UCSD-AML1 (cell line): Measurements from ENCODE around the gene VSTM2L.

Source experiments
- DNase-seq: peaks from one replicate; lab custom pipeline; 2025; ENCODE audit not compliant: unreplicated experiment; lab: John Stamatoyannopoulos, UW

VSTM2L gene

DNA sequence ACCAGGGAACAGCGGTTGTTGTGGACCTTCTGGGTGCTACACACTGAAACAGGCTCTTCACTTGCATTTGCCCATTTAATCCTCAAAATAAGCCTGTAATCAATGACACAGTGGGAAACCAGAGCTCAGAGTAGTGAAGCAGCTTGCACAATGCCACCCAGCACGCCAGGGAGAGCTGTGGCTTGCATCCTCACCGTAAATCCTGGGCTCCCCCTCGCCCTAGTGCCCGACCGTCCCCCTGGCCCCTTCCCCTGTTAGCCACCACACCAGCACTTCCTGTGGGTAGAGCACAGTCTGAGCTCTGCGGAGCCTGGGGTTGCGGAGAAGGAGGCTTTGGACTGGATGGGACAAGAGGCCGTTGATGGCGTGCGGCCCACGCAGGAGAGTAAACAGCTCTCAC, 14.5 kb downstream of the VSTM2L start:
- DNase-seq: no peak

DNA sequence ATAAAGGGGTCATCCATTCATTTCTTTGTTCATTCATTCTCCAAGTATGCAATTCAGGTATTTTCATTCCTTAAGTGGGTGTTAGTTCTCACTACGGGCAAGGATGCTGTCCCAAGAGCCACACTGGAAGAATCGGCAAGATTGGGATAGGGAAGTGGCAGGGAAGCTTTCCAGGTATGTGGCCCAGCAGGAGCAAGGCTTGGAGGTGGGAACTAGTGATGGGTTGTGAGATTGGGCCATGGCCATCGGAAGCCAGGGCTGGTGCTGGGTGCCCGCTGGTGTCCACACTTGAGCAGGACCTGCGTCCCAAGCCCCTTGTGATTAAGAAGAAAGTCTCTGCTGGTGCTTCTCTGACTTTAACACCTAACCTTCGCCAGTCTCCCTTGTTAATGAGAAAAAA, 15.1 kb downstream of the VSTM2L start:
- DNase-seq: no peak

DNA sequence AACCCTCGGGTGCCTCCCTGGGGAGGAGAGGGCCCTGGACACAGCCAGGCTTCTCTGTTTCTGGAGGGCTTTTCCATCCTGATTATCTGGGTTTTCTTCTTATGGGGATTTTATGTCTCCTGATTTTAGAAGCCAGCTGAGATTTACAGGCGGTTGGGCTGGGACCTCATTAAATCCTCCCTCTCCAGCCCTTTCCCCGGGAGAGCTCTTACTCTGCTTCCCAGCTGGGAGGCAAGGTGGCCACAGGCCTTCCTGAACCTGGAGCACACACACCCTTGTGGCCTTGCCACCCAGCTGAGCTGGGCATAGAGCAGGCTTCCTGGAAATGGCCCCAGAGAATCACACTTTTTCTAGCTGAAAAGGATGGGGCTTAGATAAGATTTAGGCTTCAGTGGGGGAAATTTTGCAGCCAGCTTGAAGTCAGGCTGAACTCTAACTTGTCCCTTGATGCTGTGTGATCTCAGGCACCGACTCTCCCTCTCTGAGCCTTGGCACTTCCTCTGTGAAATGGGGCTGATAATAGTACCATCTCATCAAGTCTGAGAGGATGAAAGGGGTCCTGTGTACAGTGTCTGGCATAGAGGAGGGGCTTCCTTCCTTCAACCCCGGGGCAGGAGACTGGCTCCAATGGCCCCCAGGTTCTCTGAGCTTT, 16.6 kb downstream of the VSTM2L start:
- DNase-seq: no peak

DNA sequence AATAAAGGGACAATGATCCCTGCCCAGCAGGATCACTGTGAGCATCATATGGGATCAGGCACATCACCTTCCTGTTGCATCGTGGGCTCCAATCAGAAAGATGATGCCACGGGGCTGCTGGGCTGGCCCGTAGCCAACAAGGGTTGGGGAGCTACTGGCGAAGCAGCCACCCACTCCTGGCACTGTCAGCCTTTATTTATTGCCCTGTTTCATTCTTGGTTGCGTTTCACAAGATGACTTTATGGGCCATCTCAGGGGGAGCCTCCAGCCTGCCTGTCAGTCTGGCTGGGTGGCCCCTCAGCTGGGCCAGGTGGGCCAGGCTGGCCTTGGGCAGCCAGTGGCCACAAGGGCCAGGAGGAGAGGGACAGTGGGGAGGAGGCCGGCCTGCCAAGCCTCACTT, 17.3 kb downstream of the VSTM2L start:
- no peak for DNase-seq

DNA sequence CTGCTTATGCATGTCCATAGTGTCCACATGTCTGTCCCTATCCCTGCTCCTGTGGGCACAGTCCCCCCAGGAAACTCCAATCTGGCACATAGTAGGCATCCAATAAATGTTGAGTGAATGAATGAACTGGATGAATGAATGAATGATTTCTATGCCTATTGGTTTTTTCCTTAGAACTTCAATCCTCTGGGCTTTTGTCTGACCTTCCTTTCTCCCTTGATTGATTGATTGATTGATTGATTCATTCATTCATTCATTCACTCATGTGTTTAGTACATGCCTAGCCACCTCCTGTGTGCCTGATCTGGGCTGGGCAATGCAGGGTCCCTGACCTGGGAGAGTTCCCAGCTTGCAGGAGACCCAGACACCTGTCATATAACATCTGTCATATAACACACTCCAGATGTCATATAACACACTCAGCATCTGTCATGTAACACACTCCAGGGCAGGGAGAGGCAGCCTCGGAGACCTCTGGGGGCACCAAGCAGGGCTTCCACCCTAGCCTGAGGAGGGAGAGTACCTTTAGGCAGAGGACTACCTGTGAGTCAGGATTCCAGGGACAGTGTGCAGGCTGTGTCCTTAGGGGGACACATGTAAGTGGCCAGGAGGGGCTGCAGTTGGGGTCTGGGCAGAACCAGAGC, 17.9 kb downstream of the VSTM2L start:
- no peak for DNase-seq

DNA sequence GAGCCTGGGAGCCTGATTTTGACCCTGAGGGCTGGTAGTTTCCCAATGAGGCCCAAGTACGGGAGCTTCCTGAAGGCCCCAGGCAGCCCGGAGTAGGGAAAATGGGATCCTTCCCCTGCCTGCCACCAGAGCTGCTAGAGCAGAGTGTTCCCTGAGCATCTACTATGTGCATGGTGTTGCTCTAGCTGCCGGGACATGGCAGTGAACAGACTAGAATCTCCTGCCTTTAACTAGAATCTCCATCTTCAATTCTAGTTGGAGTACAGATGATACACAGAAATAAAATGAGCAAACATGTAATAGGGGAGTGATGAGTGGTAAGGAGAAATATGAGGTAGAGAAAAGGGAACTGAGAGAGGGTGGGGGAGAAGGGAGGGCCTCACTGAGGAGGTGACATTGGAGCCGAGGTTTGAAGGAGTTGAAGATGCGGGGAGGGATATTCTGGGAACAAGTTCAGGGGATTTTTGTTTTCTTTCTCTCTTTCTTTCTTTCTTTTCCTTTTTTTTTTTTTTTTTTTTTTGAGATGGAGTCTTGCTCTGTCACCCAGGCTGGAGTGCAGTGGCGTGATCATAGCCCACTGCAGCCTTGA, 18.5 kb downstream of the VSTM2L start:
- no peak for DNase-seq

DNA sequence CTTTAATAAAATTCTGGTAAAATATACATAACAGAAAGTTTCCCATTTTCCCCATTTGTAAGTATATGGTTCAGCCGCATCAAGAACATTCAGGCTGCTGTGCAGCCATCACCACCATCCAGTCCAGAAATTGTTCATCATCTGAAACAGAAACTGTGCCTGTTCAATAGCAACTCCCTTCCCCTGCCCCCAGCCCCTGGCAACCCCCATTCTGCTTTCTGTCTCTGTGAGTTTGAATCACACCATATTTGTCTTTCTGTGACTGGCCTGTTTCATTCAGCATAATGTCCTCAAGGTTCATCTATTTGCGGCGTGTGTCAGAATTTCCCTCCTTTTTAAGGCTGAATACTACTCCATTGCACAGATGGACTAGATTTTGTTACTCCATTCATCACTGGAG, 19.1 kb downstream of the VSTM2L start:
- DNase-seq: no peak

DNA sequence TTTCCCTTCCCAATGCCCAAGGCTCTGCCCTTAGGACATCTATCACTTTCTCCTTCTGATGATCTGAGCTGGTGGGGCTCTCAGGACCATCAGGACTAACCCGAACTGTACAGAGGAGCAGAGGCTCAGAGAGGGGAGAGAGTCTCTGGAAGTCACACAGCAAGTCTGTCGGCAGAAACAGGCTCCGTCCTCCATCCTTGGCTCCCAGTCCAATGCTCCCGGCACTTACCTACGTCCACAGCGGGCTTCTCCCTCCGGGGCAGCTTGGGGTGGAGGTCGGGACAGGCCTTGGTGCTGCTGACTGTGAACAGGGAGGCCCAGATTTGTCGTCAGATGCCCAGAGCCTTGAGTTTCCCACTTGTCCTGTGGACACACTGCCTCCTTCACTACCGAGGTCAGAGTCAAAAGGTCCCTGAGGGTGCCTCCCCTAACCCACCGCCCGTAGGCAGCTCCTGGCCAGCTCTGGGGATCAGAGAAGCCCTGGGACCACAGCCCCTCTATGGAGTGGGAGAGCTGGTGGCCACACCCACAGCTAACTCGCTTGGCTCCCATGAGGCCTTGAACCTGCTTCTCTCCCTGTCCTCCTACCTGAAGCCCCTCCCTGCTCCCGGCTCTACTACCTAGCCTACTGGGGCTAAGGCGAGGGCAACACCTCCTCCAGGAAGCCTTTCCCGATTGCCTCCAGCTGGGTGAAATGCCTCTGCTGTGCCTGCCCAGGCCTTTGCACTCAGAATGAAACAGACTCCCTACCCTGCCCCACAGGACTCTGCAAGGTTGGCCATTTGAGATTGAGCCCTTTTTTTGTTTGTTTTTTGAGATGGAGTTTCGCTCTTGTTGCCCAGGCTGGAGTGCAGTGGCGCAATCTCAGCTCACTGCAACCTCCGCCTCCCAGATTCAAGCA, 22.6 kb downstream of the VSTM2L start:
- DNase-seq: no peak

DNA sequence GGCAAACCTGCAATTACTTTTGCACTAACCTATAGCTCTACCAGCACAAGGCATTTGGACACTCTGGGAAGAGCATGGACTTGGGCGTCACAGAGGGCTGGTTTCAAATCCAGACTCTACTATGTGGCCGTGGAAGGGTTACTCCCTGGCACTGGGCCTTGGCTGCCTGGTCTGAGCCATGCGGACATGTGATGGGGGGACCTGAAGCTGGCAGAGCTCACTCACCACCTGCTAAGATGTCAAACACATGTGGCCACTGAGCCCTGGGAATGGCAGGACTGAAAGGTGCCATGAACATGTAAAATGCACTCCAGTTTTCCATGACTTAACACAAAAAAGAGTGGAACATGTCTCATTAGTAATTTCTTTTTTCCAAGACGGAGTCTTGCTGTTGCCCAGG, 23.7 kb downstream of the VSTM2L start:
- DNase-seq: no peak

DNA sequence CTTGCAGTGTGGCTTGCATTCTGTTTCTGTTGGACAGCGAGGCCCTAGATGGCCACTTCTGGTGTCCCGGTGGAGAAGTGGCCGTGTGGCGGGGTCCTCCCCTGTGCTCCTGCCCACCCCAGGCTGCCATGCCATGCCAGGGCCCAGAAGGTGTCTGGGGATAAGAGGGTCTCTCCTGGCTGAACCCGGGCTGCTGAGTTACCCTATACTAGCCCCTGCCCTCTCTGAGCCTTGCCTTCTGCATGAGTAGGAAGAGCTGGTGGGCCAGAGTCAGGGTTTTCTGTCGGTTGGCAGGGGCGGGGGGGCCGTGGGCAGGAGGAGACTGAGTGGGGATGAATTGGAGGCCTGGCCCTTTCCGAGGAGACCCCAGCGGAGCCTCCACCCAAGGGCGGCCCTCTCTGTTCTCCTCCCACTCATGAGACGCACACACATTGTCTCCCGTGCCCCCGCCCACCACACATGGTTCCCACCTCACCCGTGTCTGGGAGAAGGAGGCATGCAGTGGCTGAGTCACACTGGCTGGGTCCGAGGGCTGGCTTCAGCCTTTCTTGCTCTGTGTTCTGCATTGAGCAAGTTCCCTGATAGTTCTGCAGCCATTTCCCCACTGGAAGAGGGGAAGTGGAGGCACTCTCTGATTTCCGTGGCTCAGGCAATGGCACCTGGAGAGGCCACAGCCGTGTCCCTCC, 24.6 kb downstream of the VSTM2L start:
- DNase-seq: no peak

DNA sequence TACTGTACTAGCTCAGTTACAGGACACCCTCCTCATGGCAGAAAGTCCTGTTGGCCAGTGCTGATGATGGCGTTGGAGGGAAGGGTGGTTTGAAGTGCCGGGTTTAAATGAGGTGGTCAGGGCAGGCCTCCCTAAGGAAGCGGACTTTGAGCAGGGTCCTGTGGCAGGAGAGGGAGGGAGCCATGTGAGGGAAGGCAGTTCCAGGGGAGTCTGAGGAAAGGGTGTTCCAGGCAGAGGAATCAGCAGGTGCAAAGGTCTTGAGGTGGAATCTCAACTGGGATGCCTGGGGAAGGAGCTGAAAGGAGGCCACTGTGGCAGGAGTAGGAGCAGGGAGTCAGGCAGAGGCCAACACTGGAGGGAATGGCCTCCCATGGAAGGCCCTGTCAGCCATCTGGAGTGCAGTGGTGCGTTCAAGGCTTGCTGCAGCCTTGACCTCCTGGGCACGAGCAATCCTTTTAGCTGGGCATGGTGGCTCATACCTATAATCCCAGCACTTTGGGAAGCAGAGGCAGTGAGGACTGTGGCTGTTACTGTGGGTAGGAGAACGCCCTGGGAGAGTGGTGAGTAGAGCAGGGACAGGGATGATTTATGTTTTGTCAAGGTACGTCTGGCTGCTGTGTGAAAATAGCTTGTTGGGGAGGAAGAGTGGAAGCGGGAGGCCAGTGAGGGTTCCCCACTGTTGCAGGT, 26.2 kb downstream of the VSTM2L start:
- DNase-seq: no peak

DNA sequence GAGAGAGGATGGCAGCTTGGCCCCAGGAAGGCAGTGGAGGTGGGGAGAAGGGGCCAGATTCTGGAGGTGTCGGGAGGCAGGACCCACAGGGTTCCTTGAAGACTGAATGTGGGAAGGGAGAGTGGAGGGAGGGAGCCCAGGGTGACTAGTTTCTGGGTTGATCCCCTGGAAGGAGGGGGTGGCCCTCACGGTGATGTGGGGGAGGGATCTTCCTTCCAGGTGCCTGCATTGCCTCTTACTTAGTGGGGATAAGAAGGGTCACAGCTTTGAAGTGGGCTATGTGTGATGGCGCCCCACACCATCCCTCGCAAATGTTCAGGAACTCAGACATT, 26.7 kb downstream of the VSTM2L start:
- DNase-seq: no peak

DNA sequence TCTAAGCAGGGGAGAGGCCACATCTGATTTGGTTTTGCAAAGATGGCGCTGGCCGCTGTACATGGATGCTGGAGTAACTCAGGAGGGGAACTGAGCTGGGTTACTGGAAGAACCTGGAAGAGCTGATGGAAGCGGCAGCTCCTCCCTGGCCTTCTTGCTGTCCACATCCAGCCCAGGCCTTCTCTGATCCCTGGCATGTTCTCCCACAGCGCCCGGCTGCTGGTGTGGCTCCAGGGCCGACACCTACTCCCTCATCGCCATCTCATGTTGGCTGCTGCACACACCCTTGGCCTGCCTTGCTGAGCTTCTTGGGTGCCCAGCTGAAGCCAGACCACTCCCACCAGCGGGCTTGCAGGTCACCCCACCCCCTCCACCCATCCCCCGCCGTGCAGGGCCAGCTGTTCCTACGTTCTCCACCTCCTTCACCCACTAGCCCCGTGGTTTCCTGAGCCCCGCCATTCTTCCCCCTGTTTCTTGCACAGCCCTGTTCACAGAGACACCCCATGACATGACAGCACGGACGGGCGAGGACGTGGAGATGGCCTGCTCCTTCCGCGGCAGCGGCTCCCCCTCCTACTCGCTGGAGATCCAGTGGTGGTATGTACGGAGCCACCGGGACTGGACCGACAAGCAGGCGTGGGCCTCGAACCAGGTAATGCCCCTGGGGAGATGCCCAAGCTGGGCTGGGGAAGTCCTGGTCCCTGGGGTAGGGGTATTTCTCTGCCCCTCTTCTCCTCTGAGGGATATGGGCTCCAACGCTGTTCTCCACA, 28.4 kb downstream of the VSTM2L start:
- no peak for DNase-seq

DNA sequence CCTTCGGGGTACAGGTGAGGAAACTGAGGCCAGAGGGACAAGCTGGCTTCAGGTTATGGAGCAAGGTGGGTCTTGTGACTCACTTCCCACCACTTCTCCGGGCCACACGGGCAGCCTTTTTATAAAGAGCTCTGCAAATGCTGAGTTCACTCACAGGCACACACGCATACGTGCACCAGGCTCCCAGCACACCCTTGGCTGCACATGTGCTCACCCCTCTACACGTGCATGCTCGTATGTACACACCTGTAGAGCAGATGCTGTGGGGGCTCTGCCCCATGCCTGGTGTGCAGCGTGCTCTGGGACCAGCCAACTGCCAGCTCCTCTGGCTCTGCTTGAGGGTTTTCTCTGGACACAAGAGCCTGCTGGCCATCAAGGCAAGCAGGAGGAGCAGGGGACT, 29.1 kb downstream of the VSTM2L start:
- no peak for DNase-seq

DNA sequence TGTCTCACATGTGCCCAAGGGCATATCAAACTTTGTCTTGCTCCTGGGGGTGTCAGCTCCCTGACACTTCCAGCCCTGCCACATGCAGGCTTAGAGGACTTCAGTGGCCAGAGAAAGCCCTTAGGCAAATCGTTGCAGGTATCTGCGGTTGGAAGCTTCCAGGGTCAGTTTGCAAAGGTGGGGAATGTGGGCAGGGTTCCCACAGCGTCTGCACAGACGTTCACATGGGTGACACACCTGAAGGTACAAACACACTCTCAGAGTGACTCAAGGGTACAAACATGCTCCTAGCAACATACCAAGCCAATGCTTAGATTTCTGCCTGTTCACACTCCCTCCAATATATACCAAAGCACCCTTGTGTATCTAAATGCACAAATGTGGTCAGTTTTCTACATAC, 30.0 kb downstream of the VSTM2L start:
- DNase-seq: no peak

DNA sequence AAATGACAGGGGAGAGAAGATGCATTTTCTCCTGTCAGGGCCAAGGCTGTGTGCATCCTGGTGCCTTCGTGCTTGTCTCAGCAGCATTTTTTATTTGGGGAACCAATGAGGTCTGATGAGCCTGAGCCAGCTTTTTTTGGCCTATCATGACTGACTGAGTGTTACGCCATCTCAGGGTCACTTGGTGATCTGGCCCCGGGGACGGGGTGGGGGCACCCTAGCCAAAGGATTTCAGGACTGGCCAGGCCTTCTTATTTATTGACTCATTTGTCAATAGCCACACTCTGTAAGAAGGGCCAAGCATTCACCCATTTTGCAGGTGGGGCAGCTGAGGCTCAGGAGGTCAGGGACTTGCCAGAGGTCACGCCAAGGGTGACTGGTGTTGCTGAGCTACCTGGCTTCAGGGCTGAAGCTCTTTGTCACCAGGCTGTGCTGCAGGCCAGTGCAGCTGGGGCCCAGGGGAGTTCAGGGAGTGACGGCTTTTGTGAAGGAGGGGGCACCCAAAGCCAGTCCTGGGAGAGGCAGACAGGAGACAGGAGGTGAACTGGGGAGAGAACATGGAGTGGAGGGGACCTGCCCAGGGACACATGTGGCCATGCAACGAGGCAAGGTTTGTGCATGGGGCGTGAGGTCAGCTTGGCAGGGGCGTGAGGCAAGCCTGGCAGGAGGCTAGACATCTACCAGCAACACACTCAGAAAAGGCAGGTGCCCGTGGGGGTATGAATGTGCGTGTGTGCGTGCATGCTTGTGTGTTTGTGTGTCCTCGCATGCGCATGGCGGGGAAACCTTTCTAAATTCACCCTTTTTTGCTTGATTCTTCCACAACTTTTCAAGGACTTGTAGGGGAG, 31.1 kb downstream of the VSTM2L start:
- DNase-seq: no peak

DNA sequence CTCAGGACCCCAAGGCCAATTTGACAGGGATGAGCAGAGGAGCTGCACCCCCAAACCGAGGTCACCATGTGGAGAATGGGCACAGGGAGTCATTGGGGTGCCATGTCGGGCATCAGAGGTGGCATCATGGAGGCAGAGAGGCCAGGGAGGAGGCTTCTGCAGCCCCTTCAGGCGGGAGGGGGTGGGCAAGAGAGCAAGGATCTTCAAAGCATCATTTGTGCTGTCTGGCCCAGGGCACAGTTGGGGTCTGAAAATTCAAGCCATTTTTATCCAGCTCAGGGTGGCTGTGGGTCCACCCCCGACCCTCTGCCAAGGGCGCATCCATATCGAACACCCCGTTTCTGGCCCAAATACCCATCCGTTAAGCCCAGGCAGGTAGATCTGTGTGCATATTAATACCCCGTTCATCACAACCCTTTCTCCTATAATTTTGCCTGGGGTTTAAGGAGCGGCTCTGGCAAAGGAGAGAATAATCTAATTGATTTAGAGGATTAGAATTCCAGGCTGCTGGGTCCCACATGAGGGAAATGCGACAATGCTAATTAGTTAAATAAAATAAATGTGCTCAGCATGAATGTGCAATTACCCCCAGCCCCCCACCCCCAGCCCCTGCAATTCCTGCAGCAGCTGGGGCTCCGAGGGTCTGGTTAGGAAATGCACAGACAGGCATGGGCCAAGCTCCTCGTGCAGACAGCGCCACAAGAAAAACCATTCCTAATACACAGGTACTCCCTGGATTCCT, 31.9 kb downstream of the VSTM2L start:
- no peak for DNase-seq

DNA sequence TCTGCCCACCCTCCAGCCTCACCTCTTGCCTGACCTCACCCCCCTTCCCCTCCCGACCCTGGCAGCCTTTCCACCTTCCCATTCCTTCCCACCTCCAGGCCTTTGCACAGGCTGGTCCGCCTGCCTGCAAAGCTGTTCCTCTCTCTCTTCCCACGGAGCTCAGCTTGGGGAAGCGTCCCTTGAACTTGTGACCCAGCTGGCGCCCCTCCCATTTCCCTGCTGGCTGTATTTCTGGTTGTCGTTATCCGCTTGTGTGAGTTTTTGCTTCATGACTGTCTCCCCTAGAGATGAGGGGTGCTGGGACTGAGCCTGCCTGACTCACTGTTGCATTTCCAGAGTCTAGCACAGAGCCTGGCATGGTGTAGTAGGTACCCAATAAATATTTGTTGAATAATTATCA, 32.5 kb downstream of the VSTM2L start:
- no peak for DNase-seq
